ENCODE results near the gene ARVCF. TPM values are rescaled to one million over a fixed set of nuclear protein-coding genes. Genes with fewer than 3 reads are reported as not detected.

Gene ARVCF
- total RNA-seq, 4 donors from 2014 or later = 47.5 to 98.3 (median 80.6) TPM

- Histone ChIP-seq H3K27ac (peak overlapping the region in 3 of 4 donors; percentile 34 to 74 (median 67)), H3K4me1 (peaks cover 0 to 55% (median 28%) of the 10 kb centered on the region in 4 donors), H3K36me3 (peaks cover 0 to 52% (median 0%) of the 10 kb centered on the region in 3 donors), H3K9me3 (no peaks in the 10 kb centered on the region), H3K27me3 (no peaks in the 10 kb centered on the region), H3K4me3 (no peak overlapping the region)
- 28 to 50% methylated on average over 14 to 17 of the region's 22 CpGs for WGBS, 2 donors
- peak; percentile 41 to 64 (median 56) for TF ChIP-seq CTCF (IDR thresholded peaks at IDR 0.05)
- no peak for TF ChIP-seq POLR2A (IDR thresholded peaks at IDR 0.05)
- DNase-seq (ENCODE audit: low spot score in 2 of 2) = no peak
Observed at GRCh38 chr22:19962246-19962908, 54.2 kb downstream of the ARVCF start.

GRCh38 chr22:19961868-19962245, 54.8 kb downstream of the ARVCF start:
- H3K4me3 ChIP-seq = no peak overlapping the region
- no peak for DNase-seq (ENCODE audit: low spot score in 2 of 2)
- peak overlapping the region in 3 of 4 donors; percentile 34 to 74 (median 67) for H3K27ac ChIP-seq
- H3K27me3 ChIP-seq = no peaks in the 10 kb centered on the region
- 74 to 81% methylated on average over 5 to 8 of the region's 8 CpGs for WGBS, 2 donors
- no peaks in the 10 kb centered on the region for H3K9me3 ChIP-seq
- TF ChIP-seq POLR2A (IDR thresholded peaks at IDR 0.05) (no peak), EP300 (IDR thresholded peaks at IDR 0.05) (no peak), CTCF (IDR thresholded peaks at IDR 0.05) (no peak)
- H3K4me1 ChIP-seq = peaks cover 0 to 55% (median 28%) of the 10 kb centered on the region in 4 donors
- H3K36me3 ChIP-seq = peaks cover 0 to 47% (median 0%) of the 10 kb centered on the region in 3 donors

GRCh38 chr22:19961201-19961580, 55.4 kb downstream of the ARVCF start:
- H3K27me3 ChIP-seq = no peaks in the 10 kb centered on the region
- 81 to 85% methylated on average over 9 of the region's 9 CpGs for WGBS, 2 donors
- peaks cover 0 to 41% (median 0%) of the 10 kb centered on the region in 3 donors for H3K36me3 ChIP-seq
- TF ChIP-seq POLR2A (IDR thresholded peaks at IDR 0.05) (no peak), EP300 (IDR thresholded peaks at IDR 0.05) (no peak), CTCF (IDR thresholded peaks at IDR 0.05) (no peak)
- no peak overlapping the region for H3K4me3 ChIP-seq
- peak overlapping the region in 1 of 4 donors; percentile 74 for H3K27ac ChIP-seq
- no peaks in the 10 kb centered on the region for H3K9me3 ChIP-seq
- H3K4me1 ChIP-seq = peaks cover 0 to 55% (median 28%) of the 10 kb centered on the region in 4 donors
- no peak for DNase-seq (ENCODE audit: low spot score in 2 of 2)

- TF ChIP-seq CTCF (IDR thresholded peaks at IDR 0.05) = no peak
- no peak for TF ChIP-seq EP300 (IDR thresholded peaks at IDR 0.05)
- TF ChIP-seq POLR2A (IDR thresholded peaks at IDR 0.05) = no peak
- Histone ChIP-seq H3K9me3 (no peaks in the 10 kb centered on the region), H3K4me3 (no peak overlapping the region), H3K27ac (peak overlapping the region in 2 of 4 donors; percentile 67 to 80), H3K4me1 (peaks cover 0 to 52% (median 28%) of the 10 kb centered on the region in 4 donors), H3K36me3 (peaks cover 0 to 37% (median 0%) of the 10 kb centered on the region in 3 donors), H3K27me3 (no peaks in the 10 kb centered on the region)
- no peak for DNase-seq (ENCODE audit: low spot score in 2 of 2)
- 76 to 86% methylated on average over 12 of the region's 12 CpGs for WGBS, 2 donors
Observed at GRCh38 chr22:19960491-19961200, 56.0 kb downstream of the ARVCF start.
